HL-60 (cell line): ENCODE data around the gene SPACA5.

ENCODE experiments used
- GABPA ChIP-seq: IDR thresholded peaks from 2 replicates; pipeline ENCODE4 v1.6.1; 2012; ENCODE audit warnings: low read depth
- SPI1 ChIP-seq: IDR thresholded peaks from 2 replicates; pipeline ENCODE4 v1.6.1; 2012; ENCODE audit warnings: low read depth, mild to moderate bottlenecking, borderline replicate concordance
- TF ChIP-seq, protein P1 (sequence below): IDR thresholded peaks from one replicate; pipeline ENCODE4 v1.5.1; 2011; ENCODE audit warnings: low read length, control low read depth, inconsistent platforms; ENCODE audit not compliant: insufficient read depth
- TF ChIP-seq, protein P2 (sequence below): IDR thresholded peaks from 2 replicates; pipeline ENCODE4 v1.6.1; 2012; ENCODE audit warnings: low read depth; ENCODE audit not compliant: insufficient replicate concordance

- TF ChIP-seq GABPA: no peak
- TF ChIP-seq, protein P1, sequence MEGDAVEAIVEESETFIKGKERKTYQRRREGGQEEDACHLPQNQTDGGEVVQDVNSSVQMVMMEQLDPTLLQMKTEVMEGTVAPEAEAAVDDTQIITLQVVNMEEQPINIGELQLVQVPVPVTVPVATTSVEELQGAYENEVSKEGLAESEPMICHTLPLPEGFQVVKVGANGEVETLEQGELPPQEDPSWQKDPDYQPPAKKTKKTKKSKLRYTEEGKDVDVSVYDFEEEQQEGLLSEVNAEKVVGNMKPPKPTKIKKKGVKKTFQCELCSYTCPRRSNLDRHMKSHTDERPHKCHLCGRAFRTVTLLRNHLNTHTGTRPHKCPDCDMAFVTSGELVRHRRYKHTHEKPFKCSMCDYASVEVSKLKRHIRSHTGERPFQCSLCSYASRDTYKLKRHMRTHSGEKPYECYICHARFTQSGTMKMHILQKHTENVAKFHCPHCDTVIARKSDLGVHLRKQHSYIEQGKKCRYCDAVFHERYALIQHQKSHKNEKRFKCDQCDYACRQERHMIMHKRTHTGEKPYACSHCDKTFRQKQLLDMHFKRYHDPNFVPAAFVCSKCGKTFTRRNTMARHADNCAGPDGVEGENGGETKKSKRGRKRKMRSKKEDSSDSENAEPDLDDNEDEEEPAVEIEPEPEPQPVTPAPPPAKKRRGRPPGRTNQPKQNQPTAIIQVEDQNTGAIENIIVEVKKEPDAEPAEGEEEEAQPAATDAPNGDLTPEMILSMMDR: no peak
- TF ChIP-seq SPI1: no peak
- TF ChIP-seq, protein P2, sequence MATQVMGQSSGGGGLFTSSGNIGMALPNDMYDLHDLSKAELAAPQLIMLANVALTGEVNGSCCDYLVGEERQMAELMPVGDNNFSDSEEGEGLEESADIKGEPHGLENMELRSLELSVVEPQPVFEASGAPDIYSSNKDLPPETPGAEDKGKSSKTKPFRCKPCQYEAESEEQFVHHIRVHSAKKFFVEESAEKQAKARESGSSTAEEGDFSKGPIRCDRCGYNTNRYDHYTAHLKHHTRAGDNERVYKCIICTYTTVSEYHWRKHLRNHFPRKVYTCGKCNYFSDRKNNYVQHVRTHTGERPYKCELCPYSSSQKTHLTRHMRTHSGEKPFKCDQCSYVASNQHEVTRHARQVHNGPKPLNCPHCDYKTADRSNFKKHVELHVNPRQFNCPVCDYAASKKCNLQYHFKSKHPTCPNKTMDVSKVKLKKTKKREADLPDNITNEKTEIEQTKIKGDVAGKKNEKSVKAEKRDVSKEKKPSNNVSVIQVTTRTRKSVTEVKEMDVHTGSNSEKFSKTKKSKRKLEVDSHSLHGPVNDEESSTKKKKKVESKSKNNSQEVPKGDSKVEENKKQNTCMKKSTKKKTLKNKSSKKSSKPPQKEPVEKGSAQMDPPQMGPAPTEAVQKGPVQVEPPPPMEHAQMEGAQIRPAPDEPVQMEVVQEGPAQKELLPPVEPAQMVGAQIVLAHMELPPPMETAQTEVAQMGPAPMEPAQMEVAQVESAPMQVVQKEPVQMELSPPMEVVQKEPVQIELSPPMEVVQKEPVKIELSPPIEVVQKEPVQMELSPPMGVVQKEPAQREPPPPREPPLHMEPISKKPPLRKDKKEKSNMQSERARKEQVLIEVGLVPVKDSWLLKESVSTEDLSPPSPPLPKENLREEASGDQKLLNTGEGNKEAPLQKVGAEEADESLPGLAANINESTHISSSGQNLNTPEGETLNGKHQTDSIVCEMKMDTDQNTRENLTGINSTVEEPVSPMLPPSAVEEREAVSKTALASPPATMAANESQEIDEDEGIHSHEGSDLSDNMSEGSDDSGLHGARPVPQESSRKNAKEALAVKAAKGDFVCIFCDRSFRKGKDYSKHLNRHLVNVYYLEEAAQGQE: no peak
Observed at GRCh38 chrX:48046846-48047245, 40.1 kb downstream of the SPACA5 start.
